GM23338 (cell line): ENCODE data around the gene DIP2C. TPM values are rescaled to one million over a fixed set of nuclear protein-coding genes. Genes with fewer than 3 reads are reported as not detected.

ENCODE experiments used
- ATAC-seq: fragments of 200-7000 bp; cut with Tn5 transposase; 3 replicates; pipeline ENCODE4 v1.9.1; 2020
- DNase-seq: peaks from one replicate; pipeline ENCODE4 v3.0.0-alpha.2; 2015; ENCODE audit warnings: low spot score
- H2AFZ ChIP-seq: fragments of 200-600 bp; sonication (generic); 2 replicates; pipeline ENCODE4 v1.8.0; 2016; ENCODE audit warnings: antibody characterized with exemption, mild to moderate bottlenecking, moderate library complexity
- H3F3A ChIP-seq: fragments of 200-600 bp; sonication (generic); replicated peaks from 2 replicates; pipeline ENCODE4 v1.8.0; 2017; ENCODE audit warnings: antibody characterized with exemption, mixed run types, low read depth
- H3K27ac ChIP-seq: fragments of 200-600 bp; sonication (generic); 2 replicates; pipeline ENCODE4 v1.6.1; 2016; ENCODE audit warnings: low read depth
- H3K27me3 ChIP-seq: fragments of 200-600 bp; sonication (generic); 2 replicates; pipeline ENCODE4 v1.8.0; 2016; ENCODE audit warnings: mild to moderate bottlenecking, mixed run types, moderate library complexity; ENCODE audit not compliant: insufficient read depth
- H3K36me3 ChIP-seq: fragments of 200-600 bp; sonication (generic); 2 replicates; pipeline ENCODE4 v1.8.0; 2016; ENCODE audit warnings: mild to moderate bottlenecking; ENCODE audit not compliant: insufficient read depth
- H3K4me1 ChIP-seq: fragments of 200-600 bp; sonication (generic); 2 replicates; pipeline ENCODE4 v1.8.0; 2016; ENCODE audit warnings: mild to moderate bottlenecking, moderate library complexity; ENCODE audit not compliant: insufficient read depth
- H3K4me2 ChIP-seq: fragments of 200-600 bp; sonication (generic); 2 replicates; pipeline ENCODE4 v1.7.1; 2017; ENCODE audit warnings: mixed run types
- H3K4me3 ChIP-seq: fragments of 200-600 bp; sonication (generic); 2 replicates; pipeline ENCODE4 v1.6.1; 2016; ENCODE audit warnings: mixed run types
- H3K79me2 ChIP-seq: fragments of 200-600 bp; sonication (generic); replicated peaks from 2 replicates; pipeline ENCODE4 v1.8.0; 2017; ENCODE audit warnings: mild to moderate bottlenecking; ENCODE audit not compliant: insufficient read depth
- H3K9me2 ChIP-seq: fragments of 200-600 bp; sonication (generic); 2 replicates; pipeline ENCODE4 v1.8.0; 2017; ENCODE audit not compliant: insufficient read depth
- H4K20me1 ChIP-seq: fragments of 200-600 bp; sonication (generic); replicated peaks from 2 replicates; pipeline ENCODE4 v1.8.0; 2017; ENCODE audit warnings: mild to moderate bottlenecking; ENCODE audit not compliant: insufficient read depth
- H3K27ac Mint-ChIP-seq: 2 replicates; pipeline ENCODE4 v1.8.0; 2020; ENCODE audit warnings: inconsistent platforms, mild to moderate bottlenecking, moderate library complexity, mixed read lengths
- H3K27me3 Mint-ChIP-seq: 3 replicates; pipeline ENCODE4 v1.8.0; 2022; ENCODE audit warnings: low read depth, mild to moderate bottlenecking, moderate library complexity, mixed read lengths, inconsistent platforms; ENCODE audit not compliant: insufficient read depth, poor library complexity
- H3K36me3 Mint-ChIP-seq: 3 replicates; pipeline ENCODE4 v1.8.0; 2021; ENCODE audit warnings: low read depth, mild to moderate bottlenecking, inconsistent platforms, moderate library complexity, mixed read lengths
- H3K4me1 Mint-ChIP-seq: 3 replicates; pipeline ENCODE4 v1.8.0; 2020; ENCODE audit warnings: mild to moderate bottlenecking, inconsistent platforms, mixed read lengths
- H3K4me3 Mint-ChIP-seq: 3 replicates; pipeline ENCODE4 v1.8.0; 2021; ENCODE audit warnings: moderate library complexity, mild to moderate bottlenecking, inconsistent platforms, mixed read lengths
- H3K9me3 Mint-ChIP-seq: 3 replicates; pipeline ENCODE4 v1.8.0; 2020; ENCODE audit warnings: moderate library complexity, mild to moderate bottlenecking, inconsistent platforms, mixed read lengths
- CREB1 ChIP-seq: fragments of 250-450 bp; sonication (Bioruptor Pico); IDR thresholded peaks from 2 replicates; pipeline ENCODE4 v1.5.0; 2020; ENCODE audit warnings: low read depth, mild to moderate bottlenecking, moderate library complexity
- CTCF ChIP-seq, 2 experiments: fragments of 200-600 bp in 1 of 2; sonication (generic) in 1 of 2; conservative IDR thresholded peaks; 2 replicates each; pipeline versions ENCODE4 v1.5.1 to v1.6.1; 2016 to 2017; ENCODE audit warnings: antibody characterized with exemption in 2 of 2, low read depth in 2 of 2, mild to moderate bottlenecking in 2 of 2, moderate library complexity in 1 of 2
- EZH2phosphoT487 ChIP-seq: fragments of 200-600 bp; sonication (generic); IDR thresholded peaks from one replicate; pipeline ENCODE4 v1.8.1; 2018; ENCODE audit warnings: antibody characterized with exemption; ENCODE audit not compliant: unreplicated experiment
- JUNB ChIP-seq: IDR thresholded peaks from one replicate; pipeline ENCODE4 v1.6.1; 2016; ENCODE audit warnings: antibody characterized with exemption; ENCODE audit not compliant: unreplicated experiment
- POLR2AphosphoS5 ChIP-seq: IDR thresholded peaks from 2 replicates; pipeline ENCODE4 v1.6.1; 2016; ENCODE audit warnings: antibody characterized with exemption, low read depth
- STAT1 ChIP-seq: IDR thresholded peaks from one replicate; pipeline ENCODE4 v1.6.1; 2016; ENCODE audit warnings: antibody characterized with exemption; ENCODE audit not compliant: unreplicated experiment
- ZNF114 ChIP-seq: fragments of 250-450 bp; sonication (Bioruptor Pico); IDR thresholded peaks from 2 replicates; pipeline ENCODE4 v1.5.0; 2020; ENCODE audit warnings: mild to moderate bottlenecking, moderate library complexity
- ZNF331 ChIP-seq: fragments of 250-450 bp; sonication (Bioruptor Pico); IDR thresholded peaks from 2 replicates; pipeline ENCODE4 v1.5.0; 2020; ENCODE audit warnings: low read depth, mild to moderate bottlenecking, moderate library complexity
- polyA plus RNA-seq: library from polyadenylated mRNA; unstranded; fragments of >200 nt; fragmentation: Nextera tagmentation; extraction: Ambion mirVana; gene quantifications from 2 replicates; pipeline ENCODE4 v1.2.1, GENCODE V29; 2016
- total RNA-seq: library from RNA; depleted of rRNA; stranded (reverse); fragments of >200 nt; shearing (Covaris generic); gene quantifications from 2 replicates; pipeline ENCODE4 v1.2.3, GENCODE V29; 2014
- TF ChIP-seq, protein P1 (sequence below): IDR thresholded peaks from one replicate; pipeline ENCODE4 v1.6.1; 2018; ENCODE audit warnings: antibody characterized with exemption; ENCODE audit not compliant: unreplicated experiment
- TF ChIP-seq, protein P2 (sequence below): fragments of 250-450 bp; sonication (Bioruptor Pico); IDR thresholded peaks from 2 replicates; pipeline ENCODE4 v1.5.0; 2020; ENCODE audit warnings: mild to moderate bottlenecking, moderate library complexity

Gene DIP2C
- total and polyA plus RNA-seq, 2 experiments from 2014 or later = 5.1 to 7.7 TPM

DNA sequence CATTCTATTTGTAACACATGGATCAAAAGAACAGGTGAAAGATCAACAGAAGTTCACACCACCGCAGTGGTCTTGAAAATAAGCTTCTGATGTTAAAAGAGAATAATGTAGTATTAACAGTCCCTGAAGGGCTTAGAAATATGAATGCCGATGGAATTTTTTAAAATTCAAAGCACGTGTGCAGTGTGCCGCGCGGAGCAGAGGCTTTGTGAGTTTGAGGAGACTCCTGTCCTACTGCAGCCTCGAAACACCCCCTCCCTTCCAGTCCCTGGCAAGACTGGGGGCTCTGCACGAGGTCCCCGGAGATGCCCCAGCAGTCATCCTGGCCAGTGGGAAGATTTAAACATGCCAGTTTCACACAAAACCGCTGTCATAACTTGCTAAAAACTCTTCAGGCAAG lies 196.6 kb downstream of the DIP2C start:
- no peaks in the 10 kb centered on the region for H3K27me3 ChIP-seq
- no peak overlapping the region for H2AFZ ChIP-seq
- ATAC-seq = no peak
- no peak overlapping the region for H3K4me3 ChIP-seq
- TF ChIP-seq POLR2AphosphoS5 (no peak), JUNB (no peak), ZNF114 (CRISPR knock-in tag) (no peak), STAT1 (no peak), ZNF331 (CRISPR knock-in tag) (no peak), EZH2phosphoT487 (no peak)
- TF ChIP-seq, protein P1, sequence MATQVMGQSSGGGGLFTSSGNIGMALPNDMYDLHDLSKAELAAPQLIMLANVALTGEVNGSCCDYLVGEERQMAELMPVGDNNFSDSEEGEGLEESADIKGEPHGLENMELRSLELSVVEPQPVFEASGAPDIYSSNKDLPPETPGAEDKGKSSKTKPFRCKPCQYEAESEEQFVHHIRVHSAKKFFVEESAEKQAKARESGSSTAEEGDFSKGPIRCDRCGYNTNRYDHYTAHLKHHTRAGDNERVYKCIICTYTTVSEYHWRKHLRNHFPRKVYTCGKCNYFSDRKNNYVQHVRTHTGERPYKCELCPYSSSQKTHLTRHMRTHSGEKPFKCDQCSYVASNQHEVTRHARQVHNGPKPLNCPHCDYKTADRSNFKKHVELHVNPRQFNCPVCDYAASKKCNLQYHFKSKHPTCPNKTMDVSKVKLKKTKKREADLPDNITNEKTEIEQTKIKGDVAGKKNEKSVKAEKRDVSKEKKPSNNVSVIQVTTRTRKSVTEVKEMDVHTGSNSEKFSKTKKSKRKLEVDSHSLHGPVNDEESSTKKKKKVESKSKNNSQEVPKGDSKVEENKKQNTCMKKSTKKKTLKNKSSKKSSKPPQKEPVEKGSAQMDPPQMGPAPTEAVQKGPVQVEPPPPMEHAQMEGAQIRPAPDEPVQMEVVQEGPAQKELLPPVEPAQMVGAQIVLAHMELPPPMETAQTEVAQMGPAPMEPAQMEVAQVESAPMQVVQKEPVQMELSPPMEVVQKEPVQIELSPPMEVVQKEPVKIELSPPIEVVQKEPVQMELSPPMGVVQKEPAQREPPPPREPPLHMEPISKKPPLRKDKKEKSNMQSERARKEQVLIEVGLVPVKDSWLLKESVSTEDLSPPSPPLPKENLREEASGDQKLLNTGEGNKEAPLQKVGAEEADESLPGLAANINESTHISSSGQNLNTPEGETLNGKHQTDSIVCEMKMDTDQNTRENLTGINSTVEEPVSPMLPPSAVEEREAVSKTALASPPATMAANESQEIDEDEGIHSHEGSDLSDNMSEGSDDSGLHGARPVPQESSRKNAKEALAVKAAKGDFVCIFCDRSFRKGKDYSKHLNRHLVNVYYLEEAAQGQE = no peak
- no peaks in the 10 kb centered on the region for H3K36me3 ChIP-seq
- H4K20me1 ChIP-seq = peaks cover 4% of the 10 kb centered on the region
- H3F3A ChIP-seq = 0 out of 2 replicates have a peak, but pooled peaks cover 4% of the 10 kb centered on the region
- Mint-ChIP-seq H3K27me3 (peaks cover 14% of the 10 kb centered on the region), H3K9me3 (no peaks in the 10 kb centered on the region; the same call in 2 of the 3 replicates), H3K27ac (no peak overlapping the region), H3K4me1 (peaks cover 29% of the 10 kb centered on the region), H3K36me3 (no peaks in the 10 kb centered on the region), H3K4me3 (no peak overlapping the region)
- no peaks in the 10 kb centered on the region; the same call in 1 of the 2 replicates for H3K79me2 ChIP-seq
- H3K9me2 ChIP-seq = no peaks in the 10 kb centered on the region
- H3K4me1 ChIP-seq = peaks cover 15% of the 10 kb centered on the region
- no peak for DNase-seq
- H3K27ac ChIP-seq = no peak overlapping the region
- no peak overlapping the region for H3K4me2 ChIP-seq

DNA sequence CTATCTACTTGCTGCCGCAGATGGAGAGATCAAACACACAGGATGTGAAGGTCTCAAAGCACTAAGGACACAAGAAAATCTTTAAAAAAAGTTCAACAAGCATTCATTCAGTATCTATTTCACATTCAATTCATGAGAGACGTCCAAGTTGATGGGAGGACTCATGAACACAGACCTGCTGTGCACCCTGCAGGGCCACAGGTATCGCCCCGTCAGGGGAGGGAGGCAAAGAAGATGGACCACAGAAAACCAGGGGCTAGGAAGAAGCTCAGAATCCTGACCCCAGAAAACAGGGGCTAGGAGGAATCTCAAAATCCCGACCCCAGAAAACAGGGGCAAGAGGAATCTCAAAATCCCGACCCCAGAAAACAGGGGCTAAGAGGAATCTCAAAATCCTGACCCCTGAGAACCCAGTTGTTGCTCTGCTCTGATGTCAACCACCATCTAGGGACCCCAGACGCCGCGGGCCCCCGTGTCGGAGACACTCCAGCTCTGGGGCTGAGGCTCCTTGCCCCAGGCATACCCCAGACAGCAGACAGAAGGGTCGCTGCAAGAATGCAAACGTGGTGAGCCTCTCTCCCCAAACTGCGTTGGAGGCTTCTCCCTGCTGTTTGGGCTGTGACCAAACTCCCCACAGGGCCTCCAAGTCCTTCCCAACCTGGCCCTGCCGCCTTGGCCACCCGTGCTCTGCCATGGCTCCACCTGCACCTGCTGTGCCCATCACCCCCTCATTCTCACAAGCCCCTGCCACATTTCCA lies 197.6 kb downstream of the DIP2C start:
- Histone ChIP-seq H3K4me1 (peaks cover 15% of the 10 kb centered on the region), H4K20me1 (peaks cover 4% of the 10 kb centered on the region), H3K27me3 (no peaks in the 10 kb centered on the region), H3K9me2 (no peaks in the 10 kb centered on the region), H3K4me3 (no peak overlapping the region), H3K27ac (no peak overlapping the region), H3F3A (0 out of 2 replicates have a peak, but pooled peaks cover 4% of the 10 kb centered on the region), H3K79me2 (no peaks in the 10 kb centered on the region; the same call in 1 of the 2 replicates), H3K4me2 (peak overlapping the region; percentile 25), H2AFZ (no peak overlapping the region), H3K36me3 (no peaks in the 10 kb centered on the region)
- ATAC-seq = no peak
- H3K4me1 Mint-ChIP-seq = peaks cover 30% of the 10 kb centered on the region
- DNase-seq = no peak
- no peaks in the 10 kb centered on the region; the same call in 2 of the 3 replicates for H3K9me3 Mint-ChIP-seq
- peaks cover 15% of the 10 kb centered on the region for H3K27me3 Mint-ChIP-seq
- no peak overlapping the region; the same call in 2 of the 3 replicates for H3K4me3 Mint-ChIP-seq
- H3K36me3 Mint-ChIP-seq = no peaks in the 10 kb centered on the region
- no peak overlapping the region for H3K27ac Mint-ChIP-seq
- TF ChIP-seq CTCF (conservative IDR thresholded peaks at IDR 0.05; ENCODE audit: low read depth in 2 of 2) (no peak), ZNF331 (CRISPR knock-in tag) (no peak), CREB1 (CRISPR knock-in tag) (no peak)
- TF ChIP-seq, protein P2, sequence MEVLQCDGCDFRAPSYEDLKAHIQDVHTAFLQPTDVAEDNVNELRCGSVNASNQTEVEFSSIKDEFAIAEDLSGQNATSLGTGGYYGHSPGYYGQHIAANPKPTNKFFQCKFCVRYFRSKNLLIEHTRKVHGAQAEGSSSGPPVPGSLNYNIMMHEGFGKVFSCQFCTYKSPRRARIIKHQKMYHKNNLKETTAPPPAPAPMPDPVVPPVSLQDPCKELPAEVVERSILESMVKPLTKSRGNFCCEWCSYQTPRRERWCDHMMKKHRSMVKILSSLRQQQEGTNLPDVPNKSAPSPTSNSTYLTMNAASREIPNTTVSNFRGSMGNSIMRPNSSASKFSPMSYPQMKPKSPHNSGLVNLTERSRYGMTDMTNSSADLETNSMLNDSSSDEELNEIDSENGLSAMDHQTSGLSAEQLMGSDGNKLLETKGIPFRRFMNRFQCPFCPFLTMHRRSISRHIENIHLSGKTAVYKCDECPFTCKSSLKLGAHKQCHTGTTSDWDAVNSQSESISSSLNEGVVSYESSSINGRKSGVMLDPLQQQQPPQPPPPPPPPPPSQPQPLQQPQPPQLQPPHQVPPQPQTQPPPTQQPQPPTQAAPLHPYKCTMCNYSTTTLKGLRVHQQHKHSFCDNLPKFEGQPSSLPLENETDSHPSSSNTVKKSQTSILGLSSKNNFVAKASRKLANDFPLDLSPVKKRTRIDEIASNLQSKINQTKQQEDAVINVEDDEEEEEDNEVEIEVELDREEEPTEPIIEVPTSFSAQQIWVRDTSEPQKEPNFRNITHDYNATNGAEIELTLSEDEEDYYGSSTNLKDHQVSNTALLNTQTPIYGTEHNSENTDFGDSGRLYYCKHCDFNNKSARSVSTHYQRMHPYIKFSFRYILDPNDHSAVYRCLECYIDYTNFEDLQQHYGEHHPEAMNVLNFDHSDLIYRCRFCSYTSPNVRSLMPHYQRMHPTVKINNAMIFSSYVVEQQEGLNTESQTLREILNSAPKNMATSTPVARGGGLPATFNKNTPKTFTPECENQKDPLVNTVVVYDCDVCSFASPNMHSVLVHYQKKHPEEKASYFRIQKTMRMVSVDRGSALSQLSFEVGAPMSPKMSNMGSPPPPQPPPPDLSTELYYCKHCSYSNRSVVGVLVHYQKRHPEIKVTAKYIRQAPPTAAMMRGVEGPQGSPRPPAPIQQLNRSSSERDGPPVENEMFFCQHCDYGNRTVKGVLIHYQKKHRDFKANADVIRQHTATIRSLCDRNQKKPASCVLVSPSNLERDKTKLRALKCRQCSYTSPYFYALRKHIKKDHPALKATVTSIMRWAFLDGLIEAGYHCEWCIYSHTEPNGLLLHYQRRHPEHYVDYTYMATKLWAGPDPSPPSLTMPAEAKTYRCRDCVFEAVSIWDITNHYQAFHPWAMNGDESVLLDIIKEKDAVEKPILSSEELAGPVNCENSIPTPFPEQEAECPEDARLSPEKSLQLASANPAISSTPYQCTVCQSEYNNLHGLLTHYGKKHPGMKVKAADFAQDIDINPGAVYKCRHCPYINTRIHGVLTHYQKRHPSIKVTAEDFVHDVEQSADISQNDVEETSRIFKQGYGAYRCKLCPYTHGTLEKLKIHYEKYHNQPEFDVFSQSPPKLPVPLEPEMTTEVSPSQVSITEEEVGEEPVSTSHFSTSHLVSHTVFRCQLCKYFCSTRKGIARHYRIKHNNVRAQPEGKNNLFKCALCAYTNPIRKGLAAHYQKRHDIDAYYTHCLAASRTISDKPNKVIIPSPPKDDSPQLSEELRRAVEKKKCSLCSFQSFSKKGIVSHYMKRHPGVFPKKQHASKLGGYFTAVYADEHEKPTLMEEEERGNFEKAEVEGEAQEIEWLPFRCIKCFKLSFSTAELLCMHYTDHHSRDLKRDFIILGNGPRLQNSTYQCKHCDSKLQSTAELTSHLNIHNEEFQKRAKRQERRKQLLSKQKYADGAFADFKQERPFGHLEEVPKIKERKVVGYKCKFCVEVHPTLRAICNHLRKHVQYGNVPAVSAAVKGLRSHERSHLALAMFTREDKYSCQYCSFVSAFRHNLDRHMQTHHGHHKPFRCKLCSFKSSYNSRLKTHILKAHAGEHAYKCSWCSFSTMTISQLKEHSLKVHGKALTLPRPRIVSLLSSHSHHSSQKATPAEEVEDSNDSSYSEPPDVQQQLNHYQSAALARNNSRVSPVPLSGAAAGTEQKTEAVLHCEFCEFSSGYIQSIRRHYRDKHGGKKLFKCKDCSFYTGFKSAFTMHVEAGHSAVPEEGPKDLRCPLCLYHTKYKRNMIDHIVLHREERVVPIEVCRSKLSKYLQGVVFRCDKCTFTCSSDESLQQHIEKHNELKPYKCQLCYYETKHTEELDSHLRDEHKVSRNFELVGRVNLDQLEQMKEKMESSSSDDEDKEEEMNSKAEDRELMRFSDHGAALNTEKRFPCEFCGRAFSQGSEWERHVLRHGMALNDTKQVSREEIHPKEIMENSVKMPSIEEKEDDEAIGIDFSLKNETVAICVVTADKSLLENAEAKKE = no peak
